ENCODE data around the gene CRTC2.
A peak's percentile ranks its signal among the peaks of the same experiment; 100 is the strongest.
"Not testable (repeated sequence)": the region's sequence is repeated elsewhere in the genome, so short reads cannot be mapped to it uniquely, and the experiment has no call there.

The CRTC2 gene, protein sequence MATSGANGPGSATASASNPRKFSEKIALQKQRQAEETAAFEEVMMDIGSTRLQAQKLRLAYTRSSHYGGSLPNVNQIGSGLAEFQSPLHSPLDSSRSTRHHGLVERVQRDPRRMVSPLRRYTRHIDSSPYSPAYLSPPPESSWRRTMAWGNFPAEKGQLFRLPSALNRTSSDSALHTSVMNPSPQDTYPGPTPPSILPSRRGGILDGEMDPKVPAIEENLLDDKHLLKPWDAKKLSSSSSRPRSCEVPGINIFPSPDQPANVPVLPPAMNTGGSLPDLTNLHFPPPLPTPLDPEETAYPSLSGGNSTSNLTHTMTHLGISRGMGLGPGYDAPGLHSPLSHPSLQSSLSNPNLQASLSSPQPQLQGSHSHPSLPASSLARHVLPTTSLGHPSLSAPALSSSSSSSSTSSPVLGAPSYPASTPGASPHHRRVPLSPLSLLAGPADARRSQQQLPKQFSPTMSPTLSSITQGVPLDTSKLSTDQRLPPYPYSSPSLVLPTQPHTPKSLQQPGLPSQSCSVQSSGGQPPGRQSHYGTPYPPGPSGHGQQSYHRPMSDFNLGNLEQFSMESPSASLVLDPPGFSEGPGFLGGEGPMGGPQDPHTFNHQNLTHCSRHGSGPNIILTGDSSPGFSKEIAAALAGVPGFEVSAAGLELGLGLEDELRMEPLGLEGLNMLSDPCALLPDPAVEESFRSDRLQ

DNA sequence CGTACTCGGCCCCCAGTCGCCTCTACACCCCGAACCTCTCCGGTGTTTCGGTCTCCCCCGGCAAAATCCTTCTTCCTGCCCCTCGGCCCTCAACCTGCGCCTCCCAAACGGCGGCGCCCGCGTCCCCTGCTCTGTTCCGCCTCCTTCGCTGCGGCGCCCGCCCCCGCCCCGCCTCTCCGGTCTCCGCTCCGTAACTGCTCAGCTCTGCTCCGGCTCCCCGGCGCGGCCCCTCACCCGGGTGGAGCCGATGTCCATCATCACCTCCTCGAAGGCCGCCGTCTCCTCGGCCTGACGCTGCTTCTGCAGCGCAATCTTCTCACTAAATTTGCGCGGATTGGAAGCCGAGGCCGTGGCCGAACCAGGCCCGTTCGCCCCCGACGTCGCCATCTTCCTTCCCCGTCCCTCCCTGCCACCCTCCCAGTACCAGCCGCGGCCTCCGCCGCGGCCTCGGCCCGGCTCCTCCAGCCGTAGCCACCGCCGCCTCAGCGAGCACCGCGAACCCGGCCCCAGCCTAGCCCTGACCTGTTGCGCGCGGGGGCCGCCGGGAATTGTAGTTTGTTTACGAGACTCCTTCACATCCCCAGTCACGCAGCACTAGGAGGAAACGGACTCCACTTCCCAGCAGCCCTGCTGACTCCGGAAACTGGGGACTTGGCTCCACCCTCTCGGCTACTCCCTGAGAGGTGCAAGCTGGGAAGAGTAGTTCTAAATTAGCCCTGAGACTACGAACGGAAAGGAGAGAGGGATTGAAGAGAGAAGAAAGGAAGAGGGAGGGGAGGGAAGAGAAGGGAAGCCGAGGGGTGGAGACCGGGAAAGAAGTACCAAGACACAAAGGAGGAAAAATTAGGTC is at the start of gene CRTC2:
Gene CRTC2, minus strand, starts transcription at position 502 of the 850 bp plus-strand sequence. Its CDS starts 115 bp downstream, at position 387.
- DNase-seq = peak; percentile 98

DNA sequence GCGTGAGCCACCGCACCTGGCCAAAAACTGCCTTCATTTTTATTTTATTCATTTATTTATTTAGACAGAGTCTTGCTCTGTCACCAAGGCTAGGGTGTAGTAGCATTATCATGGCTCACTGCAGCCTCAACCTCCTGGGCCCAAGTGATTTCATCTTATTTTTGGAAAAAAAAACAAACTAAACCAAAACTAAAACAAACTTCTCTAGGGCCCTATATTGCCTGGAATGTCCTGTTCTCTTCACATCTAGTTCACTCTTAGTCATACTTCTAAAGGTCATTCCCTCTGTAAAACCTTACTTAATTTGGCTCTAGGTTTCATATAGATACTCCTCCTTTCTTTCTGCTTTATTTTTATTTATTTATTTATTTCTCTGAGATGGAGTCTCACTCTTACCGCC is 47.7 kb upstream of the CRTC2 start:
- DNase-seq = no peak

DNA sequence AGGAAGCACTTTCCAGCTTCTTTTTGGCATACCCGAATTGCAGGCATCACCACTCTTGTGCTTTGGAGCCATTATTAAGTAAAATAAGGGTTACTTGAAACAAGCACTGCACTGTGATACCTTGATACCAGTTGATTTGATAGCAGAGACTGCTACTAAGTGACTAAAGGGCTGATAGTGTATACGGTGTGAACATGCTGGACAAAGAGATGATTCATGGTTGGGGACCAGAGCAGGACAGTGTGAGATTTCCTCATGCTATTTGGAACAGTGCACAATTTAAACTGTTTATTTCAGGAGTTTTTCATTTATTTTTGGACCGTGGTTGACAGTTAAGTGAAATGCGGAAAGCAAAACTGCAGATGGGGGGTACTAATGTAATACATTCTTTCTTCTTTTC is 42.0 kb upstream of the CRTC2 start:
- no peak for DNase-seq

DNA sequence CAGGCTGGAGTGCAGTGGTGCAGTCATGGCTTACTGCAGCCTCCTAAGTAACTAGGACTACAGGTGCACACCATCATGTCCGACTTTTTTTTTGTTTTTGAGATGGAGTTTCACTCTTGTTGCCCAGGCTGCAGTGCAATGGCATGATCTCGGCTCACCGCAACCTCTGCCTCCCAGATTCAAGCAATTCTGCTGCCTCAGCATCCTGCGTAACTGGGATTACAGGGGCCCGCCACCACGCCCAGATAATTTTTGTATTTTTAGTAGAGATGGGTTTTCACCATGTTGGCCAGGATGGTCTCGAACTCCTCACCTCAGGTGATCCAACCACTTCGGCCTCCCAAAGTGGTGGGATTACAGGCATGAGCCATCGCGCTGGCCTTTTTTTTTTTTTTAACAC is 38.5 kb upstream of the CRTC2 start:
- not testable (repeated sequence) for DNase-seq

DNA sequence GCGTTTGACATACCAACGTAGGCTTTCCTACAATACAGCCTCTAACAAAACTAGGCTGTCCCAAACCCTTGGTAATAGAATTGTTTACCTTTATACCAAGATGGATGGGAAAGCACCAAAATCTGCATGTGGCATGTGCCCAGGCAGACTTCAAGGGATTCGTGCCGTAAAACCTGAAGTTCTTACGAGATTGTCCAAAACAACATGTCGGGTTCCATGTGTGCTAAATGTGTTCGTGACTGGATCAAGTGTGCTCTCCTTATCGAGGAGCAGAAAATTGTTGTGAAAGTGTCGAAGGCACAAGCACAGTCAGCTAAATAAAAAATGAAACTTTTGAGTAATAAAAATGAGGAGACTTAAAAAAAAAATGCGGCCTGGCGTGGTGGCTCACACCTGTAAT is 37.2 kb upstream of the CRTC2 start:
- no peak for DNase-seq

DNA sequence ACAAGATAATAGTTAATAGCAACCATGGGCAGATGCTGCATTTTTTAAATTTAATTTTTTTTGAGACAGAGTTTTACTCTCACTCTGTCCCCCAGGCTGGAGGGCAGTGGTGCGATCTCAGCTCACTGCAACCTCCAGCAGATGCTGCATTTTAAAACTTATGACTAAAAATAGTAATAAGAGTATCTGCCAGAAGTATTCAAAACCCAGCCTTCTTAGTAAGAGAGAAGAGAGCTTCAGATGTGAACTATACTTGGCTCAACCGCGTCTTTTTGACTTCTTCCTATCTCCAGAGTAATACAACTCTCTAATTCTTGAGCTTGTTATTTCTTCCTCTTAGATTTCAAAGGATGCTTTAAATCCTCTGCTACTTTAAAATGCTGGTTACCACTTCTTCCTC is 36.8 kb upstream of the CRTC2 start:
- DNase-seq = no peak

DNA sequence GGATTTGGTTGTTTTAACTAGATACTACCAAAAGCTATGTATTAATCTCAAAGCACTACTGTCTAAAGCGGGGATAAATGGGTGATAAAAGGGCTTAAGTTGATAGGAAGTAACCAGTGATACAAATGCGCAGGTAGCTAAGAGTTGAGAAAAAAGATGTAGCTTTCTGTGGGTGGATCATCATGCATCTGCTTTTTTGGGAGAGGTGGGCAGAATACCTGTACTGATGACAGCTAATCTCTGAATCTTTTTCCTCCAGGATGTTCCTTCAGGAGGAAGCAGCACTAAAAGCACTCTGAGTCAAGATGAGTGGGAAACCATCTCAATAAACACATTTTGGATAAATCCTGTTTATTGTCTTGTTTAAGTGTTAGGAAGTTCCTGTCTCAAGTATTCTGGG is 33.4 kb upstream of the CRTC2 start:
- peak in 1 of 2 donors; percentile 24 for DNase-seq

DNA sequence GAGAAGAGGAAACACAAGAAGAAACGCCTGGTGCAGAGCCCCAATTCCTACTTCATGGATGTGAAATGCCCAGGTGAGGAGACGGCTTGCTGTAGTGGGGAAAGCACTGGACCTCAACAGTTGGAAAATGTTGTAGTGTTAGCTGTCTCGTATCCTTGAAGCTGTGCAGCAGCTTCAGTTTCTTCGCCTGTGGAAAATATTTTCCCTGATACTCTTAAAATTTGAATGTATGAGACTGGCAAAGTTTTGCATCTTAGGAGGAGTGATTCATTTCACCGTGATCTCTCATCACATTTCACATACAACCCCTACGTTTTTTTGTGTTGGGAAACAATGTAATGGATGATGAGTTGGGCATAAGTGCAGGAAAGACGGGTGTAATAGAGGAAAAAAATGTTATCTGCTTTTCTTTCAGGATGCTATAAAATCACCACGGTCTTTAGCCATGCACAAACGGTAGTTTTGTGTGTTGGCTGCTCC is 32.8 kb upstream of the CRTC2 start:
- DNase-seq = no peak

DNA sequence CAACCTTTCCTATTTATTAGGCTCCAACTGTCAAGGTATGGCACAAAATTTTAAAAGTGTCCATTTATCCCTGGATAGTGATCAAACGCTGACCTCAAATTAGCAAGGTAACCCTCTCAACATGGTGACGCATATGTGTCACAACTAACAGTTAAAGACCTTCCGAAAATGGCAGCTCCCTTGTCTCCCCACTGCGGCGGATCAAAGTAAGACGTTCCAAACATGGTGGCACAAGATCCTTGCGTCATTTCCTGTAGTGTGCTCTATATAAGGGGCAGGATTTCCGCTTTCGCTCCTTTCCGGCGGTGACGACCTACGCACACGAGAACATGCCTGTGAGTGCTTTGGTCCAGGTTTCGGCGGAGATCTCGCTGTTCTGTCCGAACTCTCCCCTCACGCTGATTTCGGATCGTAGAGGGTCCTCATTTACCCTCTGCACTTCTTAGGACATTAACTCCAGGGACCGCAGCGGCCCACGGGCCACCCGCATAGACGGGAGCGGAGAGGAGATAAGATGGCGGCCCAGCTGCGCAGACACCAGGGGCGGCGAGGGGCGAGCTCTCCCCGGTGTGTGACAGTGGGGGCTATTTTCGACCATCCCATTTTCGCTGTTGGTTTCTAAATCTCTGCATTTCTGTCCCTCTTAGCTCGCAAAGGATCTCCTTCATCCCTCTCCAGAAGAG is 32.2 kb upstream of the CRTC2 start, which contains the start of gene RPS27:
Gene RPS27, plus strand, starts transcription at position 295 of the 683 bp plus-strand sequence. Its CDS starts 35 bp downstream, at position 330.
- DNase-seq = peak; percentile 97

DNA sequence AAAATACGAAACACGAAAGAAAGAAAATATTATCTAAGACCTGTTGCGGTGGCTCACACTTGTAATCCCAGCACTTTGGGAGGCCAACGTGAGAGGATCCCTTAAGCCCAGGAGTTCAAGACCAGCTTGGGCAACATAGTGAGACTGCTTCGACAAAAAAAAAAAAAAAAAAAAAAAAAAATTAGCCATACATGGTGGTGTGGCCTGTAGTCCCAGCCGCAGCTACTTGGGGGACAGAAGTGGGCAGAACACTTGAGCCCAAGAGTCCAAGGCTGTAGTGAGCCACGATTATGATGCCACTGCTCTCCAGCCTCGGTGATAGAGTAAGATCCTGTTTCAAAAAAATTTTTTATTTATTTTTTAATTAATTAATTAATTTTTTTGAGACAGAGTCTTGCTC is 29.2 kb upstream of the CRTC2 start:
- no peak for DNase-seq

DNA sequence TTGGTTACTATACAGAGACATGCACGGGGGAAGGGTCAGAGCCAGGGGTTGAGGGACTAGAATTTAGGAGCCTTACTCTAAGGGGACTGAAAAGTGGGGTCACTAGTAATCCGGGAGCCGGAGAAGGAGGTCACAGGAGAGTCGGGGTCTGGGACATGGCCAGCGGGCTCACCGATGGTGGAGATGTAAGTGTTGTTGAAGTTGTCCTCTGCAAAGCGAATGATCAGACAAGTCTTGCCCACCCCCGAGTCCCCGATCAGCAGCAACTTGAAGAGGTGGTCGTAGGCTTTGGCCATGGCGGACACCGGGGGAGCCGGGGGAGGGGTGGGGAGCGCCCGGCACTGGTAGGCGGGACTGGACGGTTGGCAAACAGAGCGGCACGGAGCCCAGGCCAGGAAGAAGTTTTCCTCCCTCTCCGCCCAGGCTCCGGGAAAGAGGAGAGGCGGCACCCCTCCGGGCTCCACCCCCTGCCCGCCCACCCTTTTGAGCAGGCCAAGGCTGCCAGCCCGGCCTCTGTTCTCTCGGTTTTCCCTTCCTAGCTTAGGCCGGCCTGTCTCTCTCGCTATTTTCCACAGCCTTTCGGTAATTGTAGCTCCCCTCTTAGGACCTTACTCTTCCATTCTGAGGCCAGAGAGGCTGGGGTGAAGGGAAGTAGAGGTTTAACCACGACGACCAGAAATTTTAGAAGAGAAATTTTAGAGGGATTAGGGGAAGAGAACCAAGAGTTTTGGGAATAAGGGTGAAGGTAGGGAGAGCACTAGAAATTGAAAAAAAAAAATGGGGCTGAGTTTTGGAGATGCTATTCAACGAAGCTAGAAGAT is 27.7 kb upstream of the CRTC2 start, which contains the start of gene RAB13:
Gene RAB13, minus strand, starts transcription at position 399 of the 821 bp plus-strand sequence. Its CDS starts 103 bp downstream, at position 296.
- DNase-seq = no peak

DNA sequence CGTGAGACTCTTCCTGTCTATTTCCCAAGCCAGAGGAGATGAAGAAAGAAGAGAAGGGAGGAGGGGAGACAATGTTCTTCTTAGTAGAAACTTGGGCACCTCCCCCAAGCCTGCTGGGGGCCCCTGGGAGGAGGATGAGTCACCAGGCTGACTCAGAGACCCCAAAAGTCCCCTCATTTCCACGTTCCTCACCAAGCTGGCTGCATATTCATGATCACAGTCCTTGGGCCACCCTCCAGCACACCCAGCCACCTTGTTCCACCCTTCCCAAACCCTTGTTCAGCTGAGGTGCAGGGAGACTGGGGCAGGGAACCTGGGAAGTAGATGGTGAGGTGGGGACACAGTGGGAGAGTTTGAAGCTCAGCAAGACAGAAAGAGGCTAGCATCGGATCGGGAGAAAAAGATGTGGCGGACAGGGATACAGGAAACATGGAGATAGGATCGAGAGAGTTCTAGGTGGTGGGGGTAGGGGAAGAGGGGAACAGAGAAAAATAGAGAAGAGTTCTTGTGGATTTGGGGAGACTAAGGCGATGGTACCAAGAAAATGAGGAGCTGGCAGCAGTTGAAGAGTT is 27.0 kb upstream of the CRTC2 start:
- peak in 1 of 2 donors; percentile 53 for DNase-seq

DNA sequence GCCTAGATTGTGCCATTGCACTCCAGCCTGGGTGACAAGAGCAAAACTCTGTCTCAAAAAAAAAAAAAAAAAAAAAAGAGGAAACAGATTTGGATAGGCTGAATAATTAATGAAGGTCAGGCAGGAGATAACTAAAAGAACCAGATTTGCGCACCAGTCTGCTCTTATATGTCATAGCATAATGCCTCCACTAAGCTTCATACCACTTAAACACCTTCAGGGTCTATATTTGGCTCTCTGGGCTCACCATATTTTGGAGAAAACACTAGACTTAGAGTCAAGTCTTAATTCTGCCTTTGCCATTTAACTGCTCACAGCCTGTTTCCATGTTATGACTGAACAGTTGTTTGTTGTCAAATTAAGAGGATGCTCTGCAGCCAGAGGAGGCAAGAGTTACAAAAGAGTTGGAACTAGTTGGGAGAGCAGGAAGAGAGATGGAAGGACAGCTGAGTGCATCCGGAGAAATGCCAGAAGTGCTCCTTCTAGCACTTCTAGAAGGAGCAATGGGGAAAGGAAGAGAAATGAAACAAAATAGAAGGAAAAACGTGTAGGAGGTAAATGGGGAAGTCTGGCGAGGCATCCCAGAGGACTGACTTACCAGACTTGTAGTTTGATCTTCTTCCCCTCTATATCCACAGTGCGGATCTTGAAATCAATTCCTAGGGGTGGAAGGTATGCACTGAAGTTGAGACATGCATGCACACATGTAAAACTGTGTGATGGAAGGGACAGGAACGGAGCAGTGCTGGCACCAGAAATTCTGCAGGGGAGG is 25.9 kb upstream of the CRTC2 start:
- DNase-seq = no peak

DNA sequence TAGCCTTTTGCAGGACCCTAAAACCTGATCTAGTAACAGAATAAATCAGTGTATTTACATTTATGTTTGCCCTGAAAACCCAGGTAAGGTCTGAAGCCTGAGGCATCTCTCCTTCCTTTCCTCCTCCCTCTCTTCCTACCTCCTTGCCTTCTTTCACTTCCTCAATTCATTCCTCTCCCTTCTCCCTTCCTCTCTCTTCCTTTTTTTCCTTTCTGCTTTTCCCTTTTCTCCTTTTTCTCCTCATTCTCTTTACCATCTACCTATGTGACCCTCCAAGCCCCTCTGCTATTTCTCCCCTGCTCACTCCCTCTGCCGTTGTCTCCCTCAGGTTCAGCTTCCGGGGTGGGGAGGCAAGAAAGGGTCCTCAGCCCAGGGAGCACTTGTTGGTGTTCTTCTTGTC is 23.3 kb upstream of the CRTC2 start:
- DNase-seq = not testable (repeated sequence)

DNA sequence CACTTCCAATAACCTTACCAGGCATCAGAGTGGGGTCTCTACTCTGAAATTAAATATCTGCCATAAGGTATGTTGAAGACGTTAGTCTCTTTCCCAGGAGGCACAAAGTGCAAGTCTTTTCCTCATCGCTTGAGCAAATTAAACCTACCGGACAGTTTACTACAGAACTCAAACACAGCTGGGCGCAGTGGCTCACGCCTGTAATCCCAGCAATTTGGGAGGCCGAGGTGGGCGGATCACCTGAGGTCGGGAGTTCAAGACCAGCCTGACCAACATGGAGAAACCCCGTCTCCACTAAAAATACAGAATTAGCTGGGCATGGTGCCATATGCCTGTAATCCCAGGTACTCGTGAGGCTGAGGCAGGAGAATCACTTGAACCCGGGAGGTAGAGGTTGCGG is 20.7 kb upstream of the CRTC2 start:
- DNase-seq = not testable (repeated sequence)

DNA sequence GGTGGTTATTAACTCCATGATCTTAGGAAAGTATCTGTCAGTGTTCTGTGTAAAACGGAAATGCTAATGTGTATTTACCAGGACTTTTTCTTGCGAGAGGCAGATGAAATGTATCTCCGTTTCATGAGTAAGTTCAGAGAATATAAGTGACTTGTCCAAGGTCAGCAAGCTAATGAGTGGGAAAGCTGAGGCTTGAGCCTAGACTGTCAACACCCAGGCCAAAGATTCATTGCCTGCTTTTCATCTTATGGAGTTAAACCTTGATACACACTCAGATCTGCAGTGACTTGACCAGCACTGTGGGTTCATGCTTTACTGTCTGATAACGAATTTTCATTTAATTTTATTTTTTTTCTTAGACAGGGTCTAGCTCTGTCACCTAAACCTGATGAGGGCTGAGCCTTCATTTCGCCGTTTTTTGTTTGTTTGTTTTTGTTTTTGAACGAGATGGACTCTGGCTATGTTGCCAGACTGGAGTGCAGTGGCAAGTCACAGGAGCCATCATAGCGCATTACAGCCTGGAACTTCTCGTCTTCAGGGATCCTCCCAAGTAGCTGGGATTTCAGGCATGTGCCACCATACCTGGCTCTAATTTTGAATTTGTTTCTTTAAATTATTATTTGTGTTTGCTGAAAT is 20.0 kb upstream of the CRTC2 start:
- DNase-seq = no peak

DNA sequence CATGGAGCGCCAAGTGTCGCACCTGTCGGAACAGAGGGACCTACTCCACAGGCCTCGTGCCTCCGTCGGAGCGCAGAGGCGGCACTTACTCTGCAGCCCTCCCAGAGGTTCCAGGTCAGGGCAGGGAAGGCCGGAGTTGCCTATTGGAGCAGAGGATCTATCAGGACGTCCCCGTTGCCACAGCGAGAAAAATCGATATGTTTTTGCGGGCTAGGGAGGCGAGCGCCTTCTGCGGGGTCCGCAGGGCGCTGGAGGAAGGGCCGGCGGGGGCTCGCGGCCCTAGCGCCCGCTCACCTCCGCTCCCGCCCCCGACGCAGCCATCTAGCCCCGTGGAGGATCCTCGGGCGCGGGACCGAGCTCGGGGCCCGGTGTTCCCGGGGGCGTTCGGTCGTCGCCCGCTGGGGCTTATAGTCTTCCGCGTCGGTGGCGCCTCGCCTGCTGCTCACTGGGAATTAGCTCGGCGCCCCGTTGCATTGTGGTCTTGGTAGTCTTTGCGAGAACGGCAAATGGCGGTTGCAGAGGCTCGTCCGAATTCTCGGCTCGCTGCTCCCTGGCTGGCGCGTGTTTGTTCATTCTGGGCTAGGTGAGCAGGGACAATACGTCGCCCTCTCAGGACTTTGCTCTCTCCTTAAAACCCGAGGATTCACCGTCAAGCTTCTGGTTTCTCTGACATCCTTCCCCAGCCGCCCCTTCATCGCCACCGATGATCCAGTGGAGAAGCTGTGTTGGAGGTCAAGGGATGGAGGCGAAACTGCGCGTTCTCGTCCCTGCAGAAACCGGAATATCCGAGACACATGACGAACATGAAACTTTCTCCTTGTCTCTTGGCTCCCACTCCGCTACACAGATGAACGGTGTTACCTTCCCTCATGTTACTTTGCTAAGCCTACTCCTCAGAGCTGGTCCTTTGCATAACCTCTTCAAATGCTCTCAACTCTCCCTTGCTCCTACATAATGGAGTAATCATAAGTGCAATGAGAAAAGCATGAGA is 19.1 kb upstream of the CRTC2 start, which contains the start of gene JTB:
Gene JTB, minus strand, starts transcription at position 425 of the 991 bp plus-strand sequence. Its CDS starts 422 bp downstream, at position 3.
- DNase-seq = peak; percentile 84 to 85

DNA sequence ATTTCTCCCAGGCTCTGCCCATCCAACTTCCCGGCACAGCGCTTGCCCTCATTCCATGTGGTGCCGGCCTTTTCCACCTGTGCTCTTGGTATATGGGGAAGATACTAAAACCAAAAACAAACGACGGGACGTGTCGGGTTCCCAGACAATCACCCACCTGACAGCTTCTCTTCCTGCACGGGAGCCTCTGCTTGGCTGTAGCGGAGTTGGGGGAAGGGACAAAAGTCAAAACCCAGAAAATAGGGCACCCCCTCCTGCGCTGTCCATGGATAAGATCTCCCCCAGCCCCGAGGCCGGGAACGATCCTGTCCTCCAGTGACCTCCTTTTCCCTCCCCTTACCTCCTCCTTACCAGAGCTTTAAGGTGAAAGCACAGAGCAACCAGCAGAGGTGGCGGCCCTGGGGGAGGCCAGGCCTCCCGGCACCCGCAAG is 18.4 kb upstream of the CRTC2 start:
- DNase-seq = no peak
